GM21576 (cell line): ENCODE data around the gene TBXAS1.
A peak's percentile ranks its signal among the peaks of the same experiment; 100 is the strongest.
"Not testable (repeated sequence)": the region's sequence is repeated elsewhere in the genome, so short reads cannot be mapped to it uniquely, and the experiment has no call there.

Source experiments
- ATAC-seq: cut with Tn5 transposase; IDR thresholded peaks from one replicate; pipeline ENCODE4 v1.9.1; 2021; ENCODE audit warnings: mild to moderate bottlenecking, moderate library complexity; ENCODE audit not compliant: unreplicated experiment

Gene TBXAS1

GRCh38 chr7:139886899-139887298 lies 57.8 kb downstream of the TBXAS1 start:
- no peak for ATAC-seq

- no peak for ATAC-seq
These were observed 59.0 kb downstream of the TBXAS1 start for GRCh38 chr7:139887992-139888481.

GRCh38 chr7:139889186-139889871 lies 60.3 kb downstream of the TBXAS1 start:
- ATAC-seq, result no peak

GRCh38 chr7:139893461-139893860 lies 64.4 kb downstream of the TBXAS1 start:
- no peak for ATAC-seq

- peak; percentile 70 for ATAC-seq
These were observed 64.9 kb downstream of the TBXAS1 start for GRCh38 chr7:139893999-139894398.

- ATAC-seq, result no peak
These were observed 66.2 kb downstream of the TBXAS1 start for GRCh38 chr7:139895141-139895829.

GRCh38 chr7:139896288-139896687 lies 67.2 kb downstream of the TBXAS1 start:
- no peak for ATAC-seq

GRCh38 chr7:139896831-139897230 lies 67.8 kb downstream of the TBXAS1 start:
- ATAC-seq, result no peak

- ATAC-seq, result no peak
These were observed 68.5 kb downstream of the TBXAS1 start for GRCh38 chr7:139897422-139898090.

GRCh38 chr7:139898483-139898882 lies 69.4 kb downstream of the TBXAS1 start:
- ATAC-seq, result no peak

GRCh38 chr7:139899328-139899955 lies 70.4 kb downstream of the TBXAS1 start:
- ATAC-seq, result no peak

- ATAC-seq, result no peak
These were observed 71.3 kb downstream of the TBXAS1 start for GRCh38 chr7:139900326-139900725.

- ATAC-seq, result no peak
These were observed 72.2 kb downstream of the TBXAS1 start for GRCh38 chr7:139901056-139901795.

GRCh38 chr7:139901901-139902300 lies 72.8 kb downstream of the TBXAS1 start:
- ATAC-seq, result no peak

- no peak for ATAC-seq
These were observed 73.5 kb downstream of the TBXAS1 start for GRCh38 chr7:139902436-139903102.

- ATAC-seq, result not testable (repeated sequence)
These were observed 74.0 kb downstream of the TBXAS1 start for GRCh38 chr7:139903103-139903477.

GRCh38 chr7:139906879-139907278 lies 77.8 kb downstream of the TBXAS1 start:
- ATAC-seq, result no peak

- ATAC-seq, result no peak
These were observed 79.7 kb downstream of the TBXAS1 start for GRCh38 chr7:139908792-139909191.

- no peak for ATAC-seq
These were observed 80.5 kb downstream of the TBXAS1 start for GRCh38 chr7:139909379-139910050.
